ENCODE results near the gene CD38.

- TF ChIP-seq CTCF (IDR thresholded peaks at IDR 0.05) (no peak), POLR2A (IDR thresholded peaks at IDR 0.05) (no peak)
Observed at GRCh38 chr4:15754323-15754722, 23.8 kb upstream of the CD38 start.

Data from body of pancreas (tissue), 4 donors.